ENCODE results near the gene YIF1B.
"Not testable (repeated sequence)": the region's sequence is repeated elsewhere in the genome, so short reads cannot be mapped to it uniquely, and the experiment has no call there.

The YIF1B gene

GRCh38 chr19:38273499-38273898 lies 42.2 kb downstream of the YIF1B start:
- DNase-seq, result no peak

- no peak for DNase-seq
These were observed 45.1 kb downstream of the YIF1B start for GRCh38 chr19:38270587-38271167.

- no peak for DNase-seq
These were observed 47.2 kb downstream of the YIF1B start for GRCh38 chr19:38268539-38268938.

GRCh38 chr19:38267761-38268483 lies 47.8 kb downstream of the YIF1B start:
- no peak for DNase-seq

- DNase-seq, result no peak
These were observed 48.7 kb downstream of the YIF1B start for GRCh38 chr19:38266981-38267597.

GRCh38 chr19:38265921-38266429 lies 49.8 kb downstream of the YIF1B start:
- no peak for DNase-seq

- no peak for DNase-seq
These were observed 50.4 kb downstream of the YIF1B start for GRCh38 chr19:38265213-38265861.

GRCh38 chr19:38264486-38265212 lies 51.1 kb downstream of the YIF1B start, which contains the start of gene SPINT2:
SPINT2 (plus strand) TSS chr19:38264573; CDS start chr19:38264893, 320 bp downstream.
- DNase-seq, result peak in 1 of 2 donors; percentile 69

- peak; percentile 87 to 89 for DNase-seq
These were observed 51.9 kb downstream of the YIF1B start for GRCh38 chr19:38263689-38264485.

GRCh38 chr19:38262585-38263268 lies 53.0 kb downstream of the YIF1B start:
- no peak for DNase-seq

GRCh38 chr19:38261942-38262341 lies 53.8 kb downstream of the YIF1B start:
- DNase-seq, result not testable (repeated sequence)

- DNase-seq, result no peak
These were observed 60.2 kb downstream of the YIF1B start for GRCh38 chr19:38255383-38256014.

GRCh38 chr19:38253788-38254187 lies 62.0 kb downstream of the YIF1B start:
- DNase-seq, result no peak

Measured in CD4-positive, alpha-beta T cell treated with Interferon alpha-2 for 1 hour (primary cell).